HepG2 (cell line): Measurements from ENCODE around the gene SMIM13. TPM values are rescaled to one million over a fixed set of nuclear protein-coding genes. Genes with fewer than 3 reads are reported as not detected.
A peak's percentile ranks its signal among the peaks of the same experiment; 100 is the strongest.

Experiments used
- HNRNPK ChIP-seq: fragments of 200-400 bp; formaldehyde crosslinking; IDR thresholded peaks from 2 replicates; pipeline ENCODE4 v1.6.1; 2018; ENCODE audit warnings: low read length, low read depth, moderate library complexity, mild to moderate bottlenecking; ENCODE audit not compliant: poor library complexity, severe bottlenecking
- JDP2 ChIP-seq: sonication (generic); formaldehyde crosslinking; IDR thresholded peaks from 2 replicates; pipeline ENCODE4 v1.8.1; 2022; ENCODE audit warnings: missing genetic modification reagents, borderline replicate concordance
- MIXL1 ChIP-seq: IDR thresholded peaks from 2 replicates; pipeline ENCODE4 v1.6.1; 2016
- NCOA1 ChIP-seq: sonication (generic); formaldehyde crosslinking; IDR thresholded peaks from 2 replicates; pipeline ENCODE4 v1.9.0; 2021; ENCODE audit warnings: missing genetic modification reagents
- NFRKB ChIP-seq: fragments of 450-650 bp; IDR thresholded peaks from 2 replicates; pipeline ENCODE4 v1.6.1; 2017
- SNRNP70 ChIP-seq: fragments of 200-400 bp; formaldehyde crosslinking; IDR thresholded peaks from 2 replicates; pipeline ENCODE4 v1.6.1; 2017; ENCODE audit warnings: mild to moderate bottlenecking, low read depth, low read length, moderate library complexity
- SP140L ChIP-seq: sonication (generic); formaldehyde crosslinking; IDR thresholded peaks from 2 replicates; pipeline ENCODE4 v1.4.0; 2020; ENCODE audit warnings: missing genetic modification reagents, borderline replicate concordance
- STAT5B ChIP-seq: sonication (generic); formaldehyde crosslinking; IDR thresholded peaks from 2 replicates; pipeline ENCODE4 v1.4.0; 2020; ENCODE audit warnings: missing genetic modification reagents
- TCF7L2 ChIP-seq: IDR thresholded peaks from 2 replicates; pipeline ENCODE4 v1.6.1; 2011; ENCODE audit warnings: mild to moderate bottlenecking, low read depth, low read length, moderate library complexity
- ZNF232 ChIP-seq: sonication (generic); formaldehyde crosslinking; IDR thresholded peaks from 2 replicates; pipeline ENCODE4 v1.4.0; 2020; ENCODE audit warnings: missing genetic modification reagents, borderline replicate concordance
- ZNF430 ChIP-seq: sonication (generic); formaldehyde crosslinking; IDR thresholded peaks from 2 replicates; pipeline ENCODE4 v1.9.0; 2021; ENCODE audit warnings: mild to moderate bottlenecking, missing genetic modification reagents
- ZNF609 ChIP-seq: sonication (generic); formaldehyde crosslinking; IDR thresholded peaks from 2 replicates; pipeline ENCODE4 v1.4.0; 2020; ENCODE audit warnings: mild to moderate bottlenecking, missing genetic modification reagents, borderline replicate concordance
- ZNF709 ChIP-seq: sonication (generic); formaldehyde crosslinking; IDR thresholded peaks from 2 replicates; pipeline ENCODE4 v1.5.0; 2020; ENCODE audit warnings: mild to moderate bottlenecking, missing genetic modification reagents
- polyA plus RNA-seq, 8 experiments: library from polyadenylated mRNA; depleted of rRNA in 3 of 8; stranded (reverse) in 7 of 8; unstranded in 1 of 8; fragments of >200 nt; fragmentation: Illumina TruSeq in 4 of 8; extraction: Trizol in 4 of 8; gene quantifications; 2 replicates each; pipeline versions ENCODE4 v1.2.1 to v1.2.3, GENCODE V29; 2011 to 2016; ENCODE audit warnings: low read depth in 4 of 8, missing spikeins in 1 of 8, mixed read lengths in 1 of 8; ENCODE audit not compliant: insufficient read depth in 1 of 8
- total RNA-seq, 5 experiments: library from RNA; depleted of rRNA; stranded (reverse); fragments of >200 nt; fragmentation: Illumina TruSeq; extraction: Trizol; gene quantifications; 2 replicates each; pipeline ENCODE4 v1.2.3, GENCODE V29; 2016; ENCODE audit warnings: low read depth in 1 of 5
- TF ChIP-seq, protein P1 (sequence below): sonication (generic); formaldehyde crosslinking; IDR thresholded peaks from 2 replicates; pipeline ENCODE4 v1.5.0; 2020; ENCODE audit warnings: missing genetic modification reagents
- TF ChIP-seq, protein P2 (sequence below): sonication (generic); formaldehyde crosslinking; IDR thresholded peaks from 2 replicates; pipeline ENCODE4 v1.5.1; 2020; ENCODE audit warnings: mild to moderate bottlenecking, missing genetic modification reagents, borderline replicate concordance

The SMIM13 gene
- total and polyA plus RNA-seq, 2 of the 13 experiments (the other 11 are each of a cell fraction or from before 2014, with no cell fraction given) = 2.7 to 10.2 TPM

- TF ChIP-seq, protein P1, sequence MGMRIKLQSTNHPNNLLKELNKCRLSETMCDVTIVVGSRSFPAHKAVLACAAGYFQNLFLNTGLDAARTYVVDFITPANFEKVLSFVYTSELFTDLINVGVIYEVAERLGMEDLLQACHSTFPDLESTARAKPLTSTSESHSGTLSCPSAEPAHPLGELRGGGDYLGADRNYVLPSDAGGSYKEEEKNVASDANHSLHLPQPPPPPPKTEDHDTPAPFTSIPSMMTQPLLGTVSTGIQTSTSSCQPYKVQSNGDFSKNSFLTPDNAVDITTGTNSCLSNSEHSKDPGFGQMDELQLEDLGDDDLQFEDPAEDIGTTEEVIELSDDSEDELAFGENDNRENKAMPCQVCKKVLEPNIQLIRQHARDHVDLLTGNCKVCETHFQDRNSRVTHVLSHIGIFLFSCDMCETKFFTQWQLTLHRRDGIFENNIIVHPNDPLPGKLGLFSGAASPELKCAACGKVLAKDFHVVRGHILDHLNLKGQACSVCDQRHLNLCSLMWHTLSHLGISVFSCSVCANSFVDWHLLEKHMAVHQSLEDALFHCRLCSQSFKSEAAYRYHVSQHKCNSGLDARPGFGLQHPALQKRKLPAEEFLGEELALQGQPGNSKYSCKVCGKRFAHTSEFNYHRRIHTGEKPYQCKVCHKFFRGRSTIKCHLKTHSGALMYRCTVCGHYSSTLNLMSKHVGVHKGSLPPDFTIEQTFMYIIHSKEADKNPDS = no peak
- TF ChIP-seq, protein P2, sequence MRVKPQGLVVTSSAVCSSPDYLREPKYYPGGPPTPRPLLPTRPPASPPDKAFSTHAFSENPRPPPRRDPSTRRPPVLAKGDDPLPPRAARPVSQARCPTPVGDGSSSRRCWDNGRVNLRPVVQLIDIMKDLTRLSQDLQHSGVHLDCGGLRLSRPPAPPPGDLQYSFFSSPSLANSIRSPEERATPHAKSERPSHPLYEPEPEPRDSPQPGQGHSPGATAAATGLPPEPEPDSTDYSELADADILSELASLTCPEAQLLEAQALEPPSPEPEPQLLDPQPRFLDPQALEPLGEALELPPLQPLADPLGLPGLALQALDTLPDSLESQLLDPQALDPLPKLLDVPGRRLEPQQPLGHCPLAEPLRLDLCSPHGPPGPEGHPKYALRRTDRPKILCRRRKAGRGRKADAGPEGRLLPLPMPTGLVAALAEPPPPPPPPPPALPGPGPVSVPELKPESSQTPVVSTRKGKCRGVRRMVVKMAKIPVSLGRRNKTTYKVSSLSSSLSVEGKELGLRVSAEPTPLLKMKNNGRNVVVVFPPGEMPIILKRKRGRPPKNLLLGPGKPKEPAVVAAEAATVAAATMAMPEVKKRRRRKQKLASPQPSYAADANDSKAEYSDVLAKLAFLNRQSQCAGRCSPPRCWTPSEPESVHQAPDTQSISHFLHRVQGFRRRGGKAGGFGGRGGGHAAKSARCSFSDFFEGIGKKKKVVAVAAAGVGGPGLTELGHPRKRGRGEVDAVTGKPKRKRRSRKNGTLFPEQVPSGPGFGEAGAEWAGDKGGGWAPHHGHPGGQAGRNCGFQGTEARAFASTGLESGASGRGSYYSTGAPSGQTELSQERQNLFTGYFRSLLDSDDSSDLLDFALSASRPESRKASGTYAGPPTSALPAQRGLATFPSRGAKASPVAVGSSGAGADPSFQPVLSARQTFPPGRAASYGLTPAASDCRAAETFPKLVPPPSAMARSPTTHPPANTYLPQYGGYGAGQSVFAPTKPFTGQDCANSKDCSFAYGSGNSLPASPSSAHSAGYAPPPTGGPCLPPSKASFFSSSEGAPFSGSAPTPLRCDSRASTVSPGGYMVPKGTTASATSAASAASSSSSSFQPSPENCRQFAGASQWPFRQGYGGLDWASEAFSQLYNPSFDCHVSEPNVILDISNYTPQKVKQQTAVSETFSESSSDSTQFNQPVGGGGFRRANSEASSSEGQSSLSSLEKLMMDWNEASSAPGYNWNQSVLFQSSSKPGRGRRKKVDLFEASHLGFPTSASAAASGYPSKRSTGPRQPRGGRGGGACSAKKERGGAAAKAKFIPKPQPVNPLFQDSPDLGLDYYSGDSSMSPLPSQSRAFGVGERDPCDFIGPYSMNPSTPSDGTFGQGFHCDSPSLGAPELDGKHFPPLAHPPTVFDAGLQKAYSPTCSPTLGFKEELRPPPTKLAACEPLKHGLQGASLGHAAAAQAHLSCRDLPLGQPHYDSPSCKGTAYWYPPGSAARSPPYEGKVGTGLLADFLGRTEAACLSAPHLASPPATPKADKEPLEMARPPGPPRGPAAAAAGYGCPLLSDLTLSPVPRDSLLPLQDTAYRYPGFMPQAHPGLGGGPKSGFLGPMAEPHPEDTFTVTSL (CRISPR knock-in tag) = peak; percentile 82; the same call in 1 of the 2 replicates
- TF ChIP-seq JDP2 (CRISPR knock-in tag) (no peak), NFRKB (no peak), ZNF232 (CRISPR knock-in tag) (no peak), ZNF430 (CRISPR knock-in tag) (no peak), HNRNPK (no peak), MIXL1 (CRISPR knock-in tag) (peak; percentile 81; the same call in 1 of the 2 replicates), ZNF609 (peak; percentile 57; the same call in 1 of the 2 replicates), TCF7L2 (no peak), ZNF709 (CRISPR knock-in tag) (no peak), SP140L (CRISPR knock-in tag) (no peak), NCOA1 (CRISPR knock-in tag) (no peak), SNRNP70 (no peak), STAT5B (CRISPR knock-in tag) (no peak)
These were observed 38.5 kb upstream of the SMIM13 start (continued) for GRCh38 chr6:11055127-11055627.
